ENCODE results near the gene RAB36. TPM values are rescaled to one million over a fixed set of nuclear protein-coding genes. Genes with fewer than 3 reads are reported as not detected.

Gene RAB36
- total RNA-seq, 1 donor from 2014 or later: 1.7 TPM

DNA sequence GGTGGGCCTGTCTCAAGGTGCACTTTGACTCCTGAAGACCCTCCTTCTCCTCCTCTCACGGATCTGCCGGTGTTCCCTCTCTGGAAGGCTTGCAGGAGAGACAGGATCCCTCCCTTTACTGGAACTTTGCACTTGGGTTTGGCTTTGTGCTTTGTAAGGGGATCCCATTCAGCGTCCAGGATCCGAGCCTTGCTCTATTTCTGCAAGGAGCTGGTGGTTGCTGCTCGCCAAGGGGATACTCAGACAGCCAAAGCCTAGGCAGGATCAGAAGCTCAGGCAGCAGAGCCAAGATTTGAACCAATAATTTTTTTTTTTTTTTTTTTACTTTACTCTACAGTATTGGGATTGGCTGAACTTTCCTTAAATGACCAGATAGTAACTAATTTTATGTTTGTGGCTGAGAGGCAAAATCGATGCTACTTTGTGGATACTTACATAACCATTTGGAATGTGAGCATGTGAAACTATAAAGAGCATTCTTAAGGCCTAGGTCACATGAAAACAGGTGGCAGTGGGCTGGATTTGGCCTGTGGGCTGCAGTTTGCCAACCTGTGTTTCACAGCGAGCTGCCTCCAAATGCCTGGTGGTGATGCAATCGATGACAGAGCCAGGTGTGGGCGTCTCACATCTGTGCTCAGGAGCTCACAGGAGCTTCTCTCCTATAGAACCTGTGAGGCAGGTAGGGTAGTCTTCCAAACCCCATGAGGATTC is 60.2 kb downstream of the RAB36 start:
- TF ChIP-seq, protein P1, sequence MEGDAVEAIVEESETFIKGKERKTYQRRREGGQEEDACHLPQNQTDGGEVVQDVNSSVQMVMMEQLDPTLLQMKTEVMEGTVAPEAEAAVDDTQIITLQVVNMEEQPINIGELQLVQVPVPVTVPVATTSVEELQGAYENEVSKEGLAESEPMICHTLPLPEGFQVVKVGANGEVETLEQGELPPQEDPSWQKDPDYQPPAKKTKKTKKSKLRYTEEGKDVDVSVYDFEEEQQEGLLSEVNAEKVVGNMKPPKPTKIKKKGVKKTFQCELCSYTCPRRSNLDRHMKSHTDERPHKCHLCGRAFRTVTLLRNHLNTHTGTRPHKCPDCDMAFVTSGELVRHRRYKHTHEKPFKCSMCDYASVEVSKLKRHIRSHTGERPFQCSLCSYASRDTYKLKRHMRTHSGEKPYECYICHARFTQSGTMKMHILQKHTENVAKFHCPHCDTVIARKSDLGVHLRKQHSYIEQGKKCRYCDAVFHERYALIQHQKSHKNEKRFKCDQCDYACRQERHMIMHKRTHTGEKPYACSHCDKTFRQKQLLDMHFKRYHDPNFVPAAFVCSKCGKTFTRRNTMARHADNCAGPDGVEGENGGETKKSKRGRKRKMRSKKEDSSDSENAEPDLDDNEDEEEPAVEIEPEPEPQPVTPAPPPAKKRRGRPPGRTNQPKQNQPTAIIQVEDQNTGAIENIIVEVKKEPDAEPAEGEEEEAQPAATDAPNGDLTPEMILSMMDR (IDR thresholded peaks at IDR 0.05): no peak
- Mint-ChIP-seq H3K27me3 (no peaks in the 10 kb centered on the region), H3K4me3 (no peak overlapping the region), H3K27ac (no peak overlapping the region), H3K36me3 (ENCODE audit: low read depth) (peaks cover 9% of the 10 kb centered on the region), H3K9me3 (no peaks in the 10 kb centered on the region), H3K4me1 (peaks cover 36% of the 10 kb centered on the region)
- no peak for DNase-seq
- POLR2A ChIA-PET: no interaction called here
- CTCF ChIA-PET: no interaction called here
- intact Hi-C loops (cut with micrococcal nuclease): loop anchor here (5.0 kb wide), 1 partner anchor 37 kb away; no protein-coding TSS in a partner anchor
- ATAC-seq (ENCODE audit: low read depth): no peak

DNA sequence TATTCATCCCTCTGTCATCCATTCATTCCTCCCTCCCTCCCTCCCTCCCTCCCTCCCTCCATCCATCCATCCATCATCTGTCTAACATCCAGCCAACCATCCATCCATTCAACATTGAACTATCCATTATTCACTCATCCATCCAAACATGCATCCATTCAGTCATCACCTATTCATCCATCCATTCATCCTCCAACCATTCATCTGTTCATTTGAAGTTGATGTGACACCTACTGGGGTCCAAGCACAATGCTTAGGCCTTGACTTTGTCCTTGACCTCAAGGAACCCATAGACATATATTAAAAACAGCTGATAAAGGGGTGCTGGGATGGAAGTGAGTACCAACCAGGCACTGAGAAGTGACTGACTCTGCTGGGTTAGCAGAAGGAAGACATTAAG is 61.6 kb downstream of the RAB36 start:
- Mint-ChIP-seq H3K4me3 (no peak overlapping the region), H3K9me3 (no peaks in the 10 kb centered on the region), H3K36me3 (ENCODE audit: low read depth) (peaks cover 9% of the 10 kb centered on the region), H3K27ac (no peak overlapping the region), H3K27me3 (no peaks in the 10 kb centered on the region), H3K4me1 (peaks cover 38% of the 10 kb centered on the region)
- intact Hi-C loops (cut with micrococcal nuclease): loop anchor here (5.0 kb wide), 1 partner anchor 35 kb away; no protein-coding TSS in a partner anchor
- TF ChIP-seq, protein P1 (IDR thresholded peaks at IDR 0.05): no peak
- POLR2A ChIA-PET: interaction anchor here (0.7 to 3.7 kb wide), 2 partner anchors 13 to 63 kb away, joined by 3 to 17 read pairs; no protein-coding TSS in a partner anchor
- CTCF ChIA-PET: interaction anchor here (0.6 to 1.8 kb wide), 3 partner anchors 12 to 29 kb away, joined by 3 to 4 read pairs (median 4); no protein-coding TSS in a partner anchor
- DNase-seq (no peak), ATAC-seq (ENCODE audit: low read depth) (no peak)

DNA sequence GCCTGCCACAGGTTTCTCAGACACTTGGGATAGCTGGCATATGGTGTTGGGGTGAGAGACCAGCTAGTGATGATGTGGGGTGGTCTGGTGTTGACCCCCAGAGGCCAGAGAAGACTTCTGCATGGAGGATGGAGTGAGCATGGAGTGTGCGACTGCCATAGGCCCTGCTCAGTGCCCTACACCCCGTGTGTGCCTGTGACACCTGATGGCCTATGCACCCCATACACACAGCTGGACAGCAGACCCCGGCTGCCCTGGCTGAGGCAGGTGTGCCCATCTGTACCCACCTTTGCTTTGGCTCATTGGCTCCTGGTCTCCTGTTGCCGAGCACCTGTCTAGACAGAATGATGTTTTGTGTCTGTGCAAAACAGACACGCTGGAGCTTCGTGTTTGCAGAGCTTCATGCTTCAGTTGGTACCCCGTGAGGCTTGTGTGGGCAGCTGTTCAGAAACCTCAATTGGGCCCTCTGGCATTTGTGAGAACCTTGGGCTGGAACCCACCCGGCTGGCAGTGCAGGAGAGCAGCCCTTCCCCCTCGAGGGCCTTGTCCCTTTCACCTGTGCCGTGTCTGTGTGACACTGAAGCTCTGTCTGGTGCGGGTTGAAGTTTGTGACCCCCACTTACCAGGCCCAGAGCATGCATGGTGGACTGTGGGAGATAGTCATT is 62.6 kb downstream of the RAB36 start:
- TF ChIP-seq, protein P1 (IDR thresholded peaks at IDR 0.05): no peak
- ATAC-seq (ENCODE audit: low read depth) (peak; percentile 77), DNase-seq (no peak)
- CTCF ChIA-PET: interaction anchor here (1.0 to 1.8 kb wide), 2 partner anchors 11 to 29 kb away, joined by 3 to 4 read pairs; no protein-coding TSS in a partner anchor
- Mint-ChIP-seq H3K36me3 (ENCODE audit: low read depth) (peaks cover 9% of the 10 kb centered on the region), H3K4me3 (no peak overlapping the region), H3K4me1 (peaks cover 38% of the 10 kb centered on the region), H3K9me3 (no peaks in the 10 kb centered on the region), H3K27me3 (no peaks in the 10 kb centered on the region), H3K27ac (no peak overlapping the region)
- intact Hi-C loops (cut with micrococcal nuclease): loop anchor here (1.0 to 5.0 kb wide), 2 partner anchors 12 to 34 kb away; no protein-coding TSS in a partner anchor
- POLR2A ChIA-PET: interaction anchor here (0.8 to 3.7 kb wide), 2 partner anchors 12 to 62 kb away, joined by 3 to 17 read pairs; no protein-coding TSS in a partner anchor

DNA sequence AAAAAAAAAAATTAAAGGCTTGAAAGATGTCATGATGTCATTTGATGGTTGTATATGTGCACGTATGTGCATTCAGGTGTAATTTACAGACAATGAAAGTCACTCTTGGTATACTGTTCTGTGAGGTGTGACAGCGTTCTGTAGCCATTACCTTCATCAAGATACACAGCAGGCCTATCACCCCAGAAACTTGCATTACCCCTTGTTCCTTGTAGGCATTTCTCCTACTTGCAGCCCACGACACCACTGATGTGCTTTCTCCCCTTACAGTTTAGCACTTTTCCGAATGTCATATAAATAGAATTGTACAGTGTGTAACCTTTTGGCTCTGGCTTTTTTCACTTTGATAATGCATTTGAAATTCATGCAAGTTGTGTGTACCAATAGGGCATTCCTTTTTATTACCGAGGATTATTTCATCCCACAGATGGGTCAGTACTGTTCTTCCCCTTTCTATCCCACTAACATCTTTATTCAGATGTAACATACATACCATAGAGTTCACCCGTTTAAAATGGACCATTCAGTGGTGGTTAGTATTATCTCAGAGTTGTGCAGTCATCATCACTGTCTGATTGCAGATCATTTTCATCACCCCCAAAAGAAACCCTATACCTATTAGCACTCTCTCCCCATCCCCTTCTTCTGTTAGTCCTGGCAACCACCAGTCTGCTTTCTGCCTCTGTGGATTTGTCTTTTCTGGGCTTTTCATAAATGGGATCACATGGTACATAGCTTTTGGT is 65.3 kb downstream of the RAB36 start:
- H3K36me3 Mint-ChIP-seq (ENCODE audit: low read depth): no peaks in the 10 kb centered on the region
- ATAC-seq (ENCODE audit: low read depth): no peak
- intact Hi-C loops (cut with micrococcal nuclease): no loop called here
- TF ChIP-seq, protein P1 (IDR thresholded peaks at IDR 0.05): no peak
- H3K27ac Mint-ChIP-seq: no peak overlapping the region
- no peak for DNase-seq
- no peaks in the 10 kb centered on the region for H3K9me3 Mint-ChIP-seq
- CTCF ChIA-PET: no interaction called here
- peaks cover 62% of the 10 kb centered on the region for H3K4me1 Mint-ChIP-seq
- H3K4me3 Mint-ChIP-seq: no peak overlapping the region
- peaks cover 2% of the 10 kb centered on the region for H3K27me3 Mint-ChIP-seq
- POLR2A ChIA-PET: no interaction called here
